Astrocyte of the spinal cord (primary cell): ENCODE data around the gene VPS29.

Experiments
- DNase-seq: peaks from one replicate; pipeline ENCODE4 v3.0.0; 2011; ENCODE audit warnings: low read depth, low spot score
- H3K4me3 ChIP-seq: 2 replicates; pipeline ENCODE4 v1.5.1; 2011; ENCODE audit warnings: low read depth, mild to moderate bottlenecking, low read length, moderate library complexity
- in situ Hi-C: cut with HindIII; loops from 2 replicates; pipeline ENCODE4 v1.10.0; 2017; ENCODE audit warnings: low sequenced_read_pairs
- TF ChIP-seq, protein P1 (sequence below): IDR thresholded peaks from 2 replicates; pipeline ENCODE4 v1.5.1; 2012; ENCODE audit warnings: low read depth, mild to moderate bottlenecking, low read length, inconsistent platforms

VPS29 gene

DNA sequence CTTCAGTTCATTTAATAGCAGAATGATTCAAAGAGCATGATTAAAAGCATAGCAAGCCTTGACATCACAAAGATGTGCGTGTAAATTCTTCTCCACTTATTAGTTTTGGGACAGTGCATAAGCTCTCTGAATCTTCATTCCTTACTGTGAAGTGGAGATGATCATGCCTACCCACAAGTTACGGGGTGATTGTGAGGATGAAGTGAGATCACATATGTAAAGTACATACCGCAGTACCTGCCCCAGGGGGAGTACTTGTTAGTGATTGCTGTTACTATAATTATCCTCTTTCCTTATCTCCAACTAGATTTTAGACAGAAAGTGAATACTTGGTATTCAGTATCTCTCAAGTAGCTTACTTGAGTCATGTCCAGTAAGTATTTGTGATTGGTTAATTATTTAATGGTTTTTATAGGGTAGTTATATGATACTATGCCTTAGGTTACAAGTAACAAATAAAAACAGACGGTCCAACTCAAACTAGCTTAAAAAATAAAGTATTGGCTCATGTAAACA is 6.2 kb upstream of the VPS29 start:
- TF ChIP-seq, protein P1, sequence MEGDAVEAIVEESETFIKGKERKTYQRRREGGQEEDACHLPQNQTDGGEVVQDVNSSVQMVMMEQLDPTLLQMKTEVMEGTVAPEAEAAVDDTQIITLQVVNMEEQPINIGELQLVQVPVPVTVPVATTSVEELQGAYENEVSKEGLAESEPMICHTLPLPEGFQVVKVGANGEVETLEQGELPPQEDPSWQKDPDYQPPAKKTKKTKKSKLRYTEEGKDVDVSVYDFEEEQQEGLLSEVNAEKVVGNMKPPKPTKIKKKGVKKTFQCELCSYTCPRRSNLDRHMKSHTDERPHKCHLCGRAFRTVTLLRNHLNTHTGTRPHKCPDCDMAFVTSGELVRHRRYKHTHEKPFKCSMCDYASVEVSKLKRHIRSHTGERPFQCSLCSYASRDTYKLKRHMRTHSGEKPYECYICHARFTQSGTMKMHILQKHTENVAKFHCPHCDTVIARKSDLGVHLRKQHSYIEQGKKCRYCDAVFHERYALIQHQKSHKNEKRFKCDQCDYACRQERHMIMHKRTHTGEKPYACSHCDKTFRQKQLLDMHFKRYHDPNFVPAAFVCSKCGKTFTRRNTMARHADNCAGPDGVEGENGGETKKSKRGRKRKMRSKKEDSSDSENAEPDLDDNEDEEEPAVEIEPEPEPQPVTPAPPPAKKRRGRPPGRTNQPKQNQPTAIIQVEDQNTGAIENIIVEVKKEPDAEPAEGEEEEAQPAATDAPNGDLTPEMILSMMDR = no peak
- no peak for DNase-seq

DNA sequence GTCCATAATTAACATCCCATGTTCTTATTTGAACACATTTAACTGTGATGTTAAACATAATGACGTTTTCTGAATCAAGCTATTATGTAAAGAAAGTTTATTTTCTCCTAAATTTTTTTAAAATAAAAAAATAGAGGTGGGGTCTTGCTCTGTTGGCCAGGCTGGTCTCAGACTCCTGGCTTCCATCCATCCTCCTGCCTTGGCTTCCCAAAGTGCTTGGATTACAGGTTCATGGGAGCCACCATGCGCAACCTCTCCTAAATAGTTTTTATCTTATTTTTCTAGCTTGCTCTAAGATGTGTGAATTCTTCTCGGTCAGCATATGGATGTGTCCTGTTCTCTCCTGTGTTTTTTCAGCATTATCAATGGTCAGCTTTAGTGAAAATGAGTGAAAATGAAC is 3.4 kb upstream of the VPS29 start:
- no peak for DNase-seq
- in situ Hi-C loops = no loop called here
- TF ChIP-seq, protein P1 = no peak
- H3K4me3 ChIP-seq = no peak overlapping the region

More for the DNA sequence above, 6.2 kb upstream of the VPS29 start:
- in situ Hi-C loops = no loop called here
- no peak overlapping the region for H3K4me3 ChIP-seq

DNA sequence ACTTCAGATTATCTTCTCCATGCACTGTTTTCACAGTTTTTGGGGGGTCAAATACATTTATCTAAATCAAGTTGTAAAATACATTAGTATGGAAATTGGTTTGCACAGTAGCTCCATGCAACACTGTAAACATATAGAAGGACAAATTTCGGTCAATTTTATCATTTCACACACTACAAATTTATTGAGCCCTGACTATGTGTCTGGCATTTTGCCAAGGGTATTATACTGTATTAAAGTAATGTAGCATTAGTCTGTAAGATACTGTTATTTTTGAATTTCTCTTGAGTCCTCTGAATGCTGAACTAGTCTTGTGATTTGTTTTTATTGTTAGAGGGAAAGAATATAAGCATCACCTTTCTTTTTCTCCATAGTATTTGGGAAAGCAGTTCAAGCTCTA is 1.5 kb upstream of the VPS29 start:
- H3K4me3 ChIP-seq = no peak overlapping the region
- TF ChIP-seq, protein P1 = no peak
- no peak for DNase-seq
- in situ Hi-C loops = no loop called here

DNA sequence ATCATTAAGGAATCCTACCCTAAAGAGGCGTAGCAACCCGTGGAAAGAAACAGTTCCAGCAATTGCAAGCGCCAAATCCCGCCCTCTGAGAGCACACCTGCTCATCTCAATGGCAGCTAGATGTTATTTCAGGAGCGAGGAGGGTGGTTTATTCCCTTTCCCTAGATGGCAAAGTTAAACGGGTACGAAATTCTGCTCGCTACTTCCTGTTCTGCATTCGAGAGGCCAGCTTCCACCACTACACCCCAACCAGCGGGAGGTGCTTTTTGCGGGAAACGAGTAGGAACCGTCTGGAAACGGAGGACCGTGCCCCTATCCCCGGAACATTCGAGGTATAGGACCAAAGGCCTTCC is 536 bp downstream of the VPS29 start:
- H3K4me3 ChIP-seq = peak overlapping the region; percentile 91
- peak; percentile 40 for DNase-seq
- TF ChIP-seq, protein P1 = no peak
- in situ Hi-C loops = no loop called here

DNA sequence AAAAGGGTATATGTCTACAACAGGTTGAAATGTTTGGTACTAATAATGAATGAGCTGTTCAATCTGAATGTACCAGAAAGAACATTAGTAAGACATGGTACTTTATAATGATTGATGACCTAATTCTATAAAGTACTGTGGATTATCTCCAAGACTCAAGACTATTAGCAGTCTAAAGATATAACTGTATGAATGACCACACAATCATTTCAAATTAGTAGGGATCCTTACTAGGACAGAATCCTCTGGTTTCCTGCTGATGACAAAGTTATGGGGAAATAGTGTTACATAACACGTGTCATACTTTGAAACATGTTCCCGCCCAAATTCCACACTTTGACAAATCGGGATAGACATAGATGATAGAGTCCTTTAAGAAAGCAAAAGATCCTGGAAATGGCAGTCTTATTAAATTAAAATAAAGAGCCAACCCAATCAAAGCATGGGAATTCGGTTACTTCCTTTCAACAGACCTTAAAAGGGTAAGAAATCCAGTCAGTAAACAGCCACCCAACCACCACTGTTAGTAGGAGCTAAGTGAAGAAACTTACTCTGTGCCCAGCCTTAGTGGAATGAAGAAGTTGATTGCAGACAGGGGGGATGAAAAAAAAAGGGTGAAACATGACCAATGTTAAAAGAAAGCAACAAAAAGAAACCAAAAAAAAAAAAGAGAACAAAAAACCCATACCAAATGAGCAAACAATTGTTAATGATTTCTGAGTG is 2.8 kb downstream of the VPS29 start:
- in situ Hi-C loops = no loop called here
- no peak overlapping the region for H3K4me3 ChIP-seq
- TF ChIP-seq, protein P1 = no peak
- DNase-seq = no peak

DNA sequence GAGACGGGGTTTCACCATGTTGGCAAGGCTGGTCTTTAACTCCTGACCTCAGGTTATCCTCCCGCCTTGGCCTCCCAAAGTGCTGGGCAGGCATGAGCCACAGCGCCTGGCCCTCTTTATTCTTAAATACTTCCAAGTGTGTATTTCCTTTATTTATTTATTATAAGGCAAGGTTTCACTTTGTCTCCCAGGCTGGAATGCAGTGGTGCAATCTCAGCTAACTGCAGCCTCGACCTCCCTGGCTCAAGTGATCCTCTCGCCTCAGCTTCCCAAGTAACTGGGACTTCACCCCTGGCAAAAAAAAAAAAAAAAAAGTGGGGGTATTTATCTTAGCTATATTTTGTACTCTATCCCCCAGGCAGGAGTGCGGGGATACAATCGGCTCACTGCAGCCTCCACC is 26.5 kb downstream of the VPS29 start:
- TF ChIP-seq, protein P1 = no peak
- no peak overlapping the region for H3K4me3 ChIP-seq
- in situ Hi-C loops = no loop called here
- no peak for DNase-seq
